Gastroesophageal sphincter (tissue), 4 donors: ENCODE results near the gene IER3. TPM values are rescaled to one million over a fixed set of nuclear protein-coding genes. Genes with fewer than 3 reads are reported as not detected.

ENCODE experiments used
- ATAC-seq: fragments of 150-250 bp; one replicate; pipeline ENCODE4 v1.9.1; 2016; ENCODE audit warnings: mild to moderate bottlenecking, moderate library complexity
- H3K27ac ChIP-seq, 4 donors: fragments of 200-600 bp; sonication (generic) in 3 of 4; 1 replicate in 3 of 4; 2 replicates in 1 of 4; pipeline ENCODE4 v1.5.1; 2016 to 2019
- H3K27me3 ChIP-seq: fragments of 200-600 bp; sonication (generic); one replicate; pipeline ENCODE4 v1.5.1; 2019
- H3K36me3 ChIP-seq, 2 donors: fragments of 200-600 bp; sonication (generic); one replicate each; pipeline ENCODE4 v1.5.1; 2019; ENCODE audit warnings: control low read depth in 1 of 2
- H3K4me1 ChIP-seq, 3 donors: fragments of 200-600 bp; sonication (generic); 1 replicate in 2 of 3; 2 replicates in 1 of 3; pipeline ENCODE4 v1.5.1; 2016 to 2019; ENCODE audit warnings: control low read depth in 2 of 3
- H3K4me3 ChIP-seq, 2 donors: fragments of 200-600 bp; sonication (generic); one replicate each; pipeline ENCODE4 v1.5.1; 2019; ENCODE audit warnings: mild to moderate bottlenecking in 1 of 2, moderate library complexity in 1 of 2
- H3K9me3 ChIP-seq, 3 donors: fragments of 200-600 bp; sonication (generic); one replicate each; pipeline ENCODE4 v1.5.1; 2017 to 2019; ENCODE audit warnings: control low read depth in 2 of 3
- EP300 ChIP-seq: sonication (generic); formaldehyde crosslinking; IDR thresholded peaks from one replicate; pipeline ENCODE4 v1.6.1; 2017; ENCODE audit warnings: antibody characterized with exemption, mild to moderate bottlenecking
- POLR2A ChIP-seq, 2 donors: fragments of 450-650 bp; IDR thresholded peaks; one replicate each; pipeline ENCODE4 v1.6.1; 2017; ENCODE audit warnings: antibody characterized with exemption in 2 of 2, mild to moderate bottlenecking in 2 of 2, moderate library complexity in 1 of 2
- POLR2AphosphoS5 ChIP-seq: sonication (generic); formaldehyde crosslinking; IDR thresholded peaks from one replicate; pipeline ENCODE4 v1.6.1; 2017; ENCODE audit warnings: antibody characterized with exemption
- WGBS, 2 donors: methylation state at CpG; one replicate each; pipeline ENCODE4 v1.1.5; 2018; ENCODE audit warnings: low coverage in 1 of 2; 5-methylcytosine and 5-hydroxymethylcytosine counted together
- total RNA-seq, 4 donors: library from RNA; depleted of rRNA; stranded (reverse); fragments of >200 nt; gene quantifications; one replicate each; pipeline ENCODE4 v1.1.0, GENCODE V29; 2016
- TF ChIP-seq, protein P1 (sequence below), 4 experiments: fragments of 200-600 bp in 2 of 4; fragments of 450-650 bp in 2 of 4; sonication (generic) in 1 of 4; IDR thresholded peaks; one replicate each; pipeline ENCODE4 v1.5.1; 2017 to 2019; ENCODE audit warnings: antibody characterized with exemption in 4 of 4, mild to moderate bottlenecking in 2 of 4, moderate library complexity in 2 of 4

IER3 gene
- total RNA-seq, 4 donors from 2014 or later, result 5.6 to 31.9 (median 11.3) TPM

DNA sequence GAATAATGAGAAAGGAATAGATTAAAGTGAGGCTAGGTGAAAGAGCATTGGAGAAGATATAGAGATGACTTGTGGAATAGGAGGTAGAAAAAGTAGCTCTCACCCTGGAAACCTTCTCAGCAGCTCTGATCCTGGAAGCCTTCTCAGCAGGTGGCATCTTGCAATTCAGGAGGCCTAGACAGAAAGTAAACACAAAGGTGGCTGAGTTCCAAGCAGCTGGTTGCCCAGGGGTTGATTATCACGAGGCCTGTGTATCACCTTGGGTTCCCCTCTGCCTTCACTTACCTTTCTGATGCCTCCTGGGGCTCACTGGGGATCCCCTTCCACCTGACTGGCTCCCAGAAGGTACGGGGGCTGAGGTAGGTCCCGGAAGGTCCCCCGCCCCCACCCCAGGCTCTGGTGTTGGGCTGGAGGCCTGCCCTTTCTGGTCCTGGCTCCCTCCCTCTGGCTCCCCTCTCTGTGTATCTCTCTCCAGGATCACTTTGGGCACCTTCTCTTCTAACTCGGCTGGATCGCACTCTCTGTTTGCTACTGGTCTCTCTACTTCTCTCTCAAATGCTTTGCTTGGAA, 37.0 kb downstream of the IER3 start:
- TF ChIP-seq POLR2AphosphoS5 (no peak), EP300 (no peak), POLR2A (IDR thresholded peaks at IDR 0.05) (no peak)
- TF ChIP-seq, protein P1, sequence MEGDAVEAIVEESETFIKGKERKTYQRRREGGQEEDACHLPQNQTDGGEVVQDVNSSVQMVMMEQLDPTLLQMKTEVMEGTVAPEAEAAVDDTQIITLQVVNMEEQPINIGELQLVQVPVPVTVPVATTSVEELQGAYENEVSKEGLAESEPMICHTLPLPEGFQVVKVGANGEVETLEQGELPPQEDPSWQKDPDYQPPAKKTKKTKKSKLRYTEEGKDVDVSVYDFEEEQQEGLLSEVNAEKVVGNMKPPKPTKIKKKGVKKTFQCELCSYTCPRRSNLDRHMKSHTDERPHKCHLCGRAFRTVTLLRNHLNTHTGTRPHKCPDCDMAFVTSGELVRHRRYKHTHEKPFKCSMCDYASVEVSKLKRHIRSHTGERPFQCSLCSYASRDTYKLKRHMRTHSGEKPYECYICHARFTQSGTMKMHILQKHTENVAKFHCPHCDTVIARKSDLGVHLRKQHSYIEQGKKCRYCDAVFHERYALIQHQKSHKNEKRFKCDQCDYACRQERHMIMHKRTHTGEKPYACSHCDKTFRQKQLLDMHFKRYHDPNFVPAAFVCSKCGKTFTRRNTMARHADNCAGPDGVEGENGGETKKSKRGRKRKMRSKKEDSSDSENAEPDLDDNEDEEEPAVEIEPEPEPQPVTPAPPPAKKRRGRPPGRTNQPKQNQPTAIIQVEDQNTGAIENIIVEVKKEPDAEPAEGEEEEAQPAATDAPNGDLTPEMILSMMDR (IDR thresholded peaks at IDR 0.05), result no peak
- Histone ChIP-seq H3K9me3 (no peaks in the 10 kb centered on the region), H3K27me3 (no peaks in the 10 kb centered on the region), H3K4me1 (no peaks in the 10 kb centered on the region), H3K36me3 (peaks cover 0 to 98% of the 10 kb centered on the region in 2 donors), H3K4me3 (no peak overlapping the region), H3K27ac (no peak overlapping the region)
- 63 to 75% methylated on average over 2 to 3 of the region's 6 CpGs for whole genome bisulfite sequencing, 2 donors
- no peak for ATAC-seq

DNA sequence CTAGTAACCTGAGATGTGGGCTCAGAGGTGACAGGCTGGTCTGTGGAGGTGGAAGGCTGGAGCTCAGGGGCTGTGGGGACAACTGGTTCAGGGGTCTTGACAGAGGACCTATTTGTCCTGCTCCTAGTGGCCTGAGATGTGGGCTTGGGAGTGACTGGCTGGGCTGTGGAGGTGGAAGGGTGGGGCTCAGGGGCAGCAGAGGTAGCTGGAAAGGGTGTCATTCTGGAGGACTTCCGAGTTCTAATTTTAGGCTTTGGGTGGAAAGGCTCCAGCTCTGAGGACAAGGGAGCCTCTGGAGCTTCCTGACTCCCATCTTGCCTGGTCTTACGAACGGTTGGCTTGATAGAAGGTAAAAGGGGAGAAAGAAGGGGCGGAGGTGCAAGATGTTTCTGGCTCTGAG, 38.7 kb downstream of the IER3 start:
- TF ChIP-seq, protein P1 (IDR thresholded peaks at IDR 0.05), result no peak
- TF ChIP-seq EP300 (no peak), POLR2AphosphoS5 (no peak), POLR2A (IDR thresholded peaks at IDR 0.05) (no peak)
- 78% methylated on average over 3 of the region's 4 CpGs; no CpG with 5 or more reads in 1 of the 2 donors for WGBS, 2 donors
- H3K4me3 ChIP-seq, result no peak overlapping the region
- H3K4me1 ChIP-seq, result no peaks in the 10 kb centered on the region
- H3K27ac ChIP-seq, result no peak overlapping the region
- H3K9me3 ChIP-seq, result no peaks in the 10 kb centered on the region
- no peaks in the 10 kb centered on the region for H3K27me3 ChIP-seq
- H3K36me3 ChIP-seq, result peaks cover 0 to 97% of the 10 kb centered on the region in 2 donors
- ATAC-seq, result no peak

DNA sequence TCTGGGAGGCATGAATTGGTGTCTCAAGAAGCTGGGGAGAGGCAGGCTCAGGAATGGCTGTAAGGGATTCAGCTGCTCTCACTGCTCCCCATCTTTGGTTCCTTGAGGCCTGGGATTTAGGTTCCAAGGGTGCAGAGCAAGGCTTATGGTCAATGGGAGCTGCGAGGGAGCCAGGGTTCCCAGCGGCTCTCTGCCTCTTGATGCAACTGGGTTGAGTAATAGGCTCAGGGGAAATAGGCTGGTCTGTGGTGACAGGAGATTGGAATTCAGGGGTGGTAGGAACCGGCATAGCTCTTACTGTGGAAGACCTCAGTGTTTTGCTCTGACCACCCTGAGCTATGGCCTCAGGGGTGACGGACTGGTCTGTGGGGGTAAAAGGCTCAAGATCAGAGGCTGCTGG, 40.5 kb downstream of the IER3 start:
- H3K27me3 ChIP-seq, result no peaks in the 10 kb centered on the region
- TF ChIP-seq POLR2A (IDR thresholded peaks at IDR 0.05), result no peak
- no peak for TF ChIP-seq EP300
- TF ChIP-seq, protein P1 (IDR thresholded peaks at IDR 0.05), result no peak
- TF ChIP-seq POLR2AphosphoS5, result no peak

DNA sequence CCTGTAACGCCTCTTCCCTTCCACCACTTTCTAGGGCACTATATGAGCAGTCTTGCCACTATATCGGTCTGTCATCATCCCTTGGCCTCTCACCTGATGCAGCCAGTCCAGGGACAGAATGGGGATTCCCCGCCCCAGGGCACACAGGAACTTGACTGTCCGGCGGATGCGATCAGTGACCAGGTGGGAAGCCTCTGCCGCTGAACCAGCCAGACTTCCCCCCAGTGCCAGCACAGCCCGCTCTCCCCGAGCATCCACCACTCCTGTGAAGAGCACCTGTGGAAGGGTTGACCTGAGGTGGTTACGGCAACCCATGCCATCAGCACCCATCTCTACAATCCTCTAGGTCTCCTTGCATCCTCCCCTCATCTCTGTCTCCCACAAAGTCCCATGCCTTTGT, 41.3 kb downstream of the IER3 start:
- Histone ChIP-seq H3K4me1 (no peaks in the 10 kb centered on the region), H3K9me3 (no peaks in the 10 kb centered on the region), H3K36me3 (peaks cover 0 to 90% of the 10 kb centered on the region in 2 donors), H3K4me3 (no peak overlapping the region), H3K27me3 (no peaks in the 10 kb centered on the region), H3K27ac (no peak overlapping the region)
- no peak for TF ChIP-seq POLR2AphosphoS5
- TF ChIP-seq EP300, result no peak
- TF ChIP-seq POLR2A (IDR thresholded peaks at IDR 0.05), result no peak
- TF ChIP-seq, protein P1 (IDR thresholded peaks at IDR 0.05), result no peak
- no peak for ATAC-seq
- WGBS, 2 donors, result 93 to 100% methylated on average over 1 to 6 of the region's 10 CpGs

More for the DNA sequence above, 40.5 kb downstream of the IER3 start:
- Histone ChIP-seq H3K36me3 (peaks cover 0 to 96% of the 10 kb centered on the region in 2 donors), H3K9me3 (no peaks in the 10 kb centered on the region), H3K4me3 (no peak overlapping the region), H3K4me1 (no peaks in the 10 kb centered on the region), H3K27ac (no peak overlapping the region)
- 83 to 100% methylated on average over 1 to 2 of the region's 4 CpGs for WGBS, 2 donors
- ATAC-seq, result no peak

DNA sequence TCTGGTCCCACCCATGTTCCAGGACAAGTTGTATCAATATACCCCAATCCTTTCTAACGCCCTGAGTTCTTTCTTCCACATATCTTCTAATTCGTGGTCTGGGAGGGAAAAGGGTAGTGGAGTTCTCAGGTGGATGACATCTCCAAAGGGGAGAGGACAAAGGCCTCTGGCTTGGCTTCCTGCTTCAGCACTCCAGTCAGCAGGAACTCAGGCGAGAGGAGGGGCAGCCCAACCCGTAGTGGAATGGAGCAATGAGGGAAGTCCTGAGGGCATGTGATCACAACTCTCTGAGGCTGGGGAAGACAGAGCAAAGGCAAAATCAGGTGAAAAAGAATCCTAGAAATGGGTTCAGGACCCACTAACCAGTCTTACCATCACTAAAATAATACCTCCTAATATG, 44.0 kb downstream of the IER3 start:
- 54 to 59% methylated on average over 3 to 4 of the region's 4 CpGs for WGBS, 2 donors
- H3K4me1 ChIP-seq, result no peaks in the 10 kb centered on the region
- no peak for TF ChIP-seq POLR2A (IDR thresholded peaks at IDR 0.05)
- no peak for TF ChIP-seq EP300
- no peak for TF ChIP-seq POLR2AphosphoS5
- TF ChIP-seq, protein P1 (IDR thresholded peaks at IDR 0.05), result no peak
- H3K36me3 ChIP-seq, result peaks cover 0 to 63% of the 10 kb centered on the region in 2 donors
- peak; percentile 55 for ATAC-seq
- H3K9me3 ChIP-seq, result no peaks in the 10 kb centered on the region
- H3K27ac ChIP-seq, result no peak overlapping the region
- no peaks in the 10 kb centered on the region for H3K27me3 ChIP-seq
- H3K4me3 ChIP-seq, result no peak overlapping the region
